Measurements from ENCODE around the gene UGT1A1. TPM values are rescaled to one million over a fixed set of nuclear protein-coding genes. Genes with fewer than 3 reads are reported as not detected.

Gene UGT1A1
- total and polyA plus RNA-seq, 10 of the 15 experiments (the other 5 are each of a cell fraction or from before 2014, with no cell fraction given): not detected

DNA sequence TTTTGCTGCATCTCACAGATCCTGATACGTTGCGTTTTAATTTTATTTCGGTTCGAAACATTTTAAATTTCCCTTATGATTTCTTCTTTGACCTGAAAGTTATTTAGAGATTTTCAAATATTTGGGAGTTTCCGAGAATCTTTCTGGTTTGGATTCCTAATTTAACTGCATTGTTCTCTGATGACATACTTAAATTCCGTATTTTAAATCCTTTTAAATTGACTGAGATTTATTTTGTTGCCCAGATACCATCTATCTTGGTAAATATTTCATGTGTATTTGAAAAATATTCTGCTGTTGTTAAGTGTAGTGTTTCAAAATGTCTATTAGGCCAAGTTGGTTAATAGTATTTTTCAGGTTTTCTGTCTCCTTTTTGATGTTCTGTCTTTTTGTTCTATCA is 55.8 kb downstream of the UGT1A1 start:
- ChIA-PET POLR2A (no interaction called here), CTCF (no interaction called here), RAD21 (ENCODE audit: unreplicated experiment) (no interaction called here), SMC1A (ENCODE audit: uncharacterized antibody, unreplicated experiment) (no interaction called here)
- no peak for TF ChIP-seq JUNB (IDR thresholded peaks at IDR 0.05)
- TF ChIP-seq POU2F2 (IDR thresholded peaks at IDR 0.05; ENCODE audit: borderline replicate concordance, low read depth, low read length): no peak
- TF ChIP-seq JUND (IDR thresholded peaks at IDR 0.05; ENCODE audit: low read depth, low read length): no peak
- no peak for TF ChIP-seq MTA2 (IDR thresholded peaks at IDR 0.05; ENCODE audit: low read depth)
- TF ChIP-seq PAX8 (IDR thresholded peaks at IDR 0.05): no peak
- TF ChIP-seq, protein P1, sequence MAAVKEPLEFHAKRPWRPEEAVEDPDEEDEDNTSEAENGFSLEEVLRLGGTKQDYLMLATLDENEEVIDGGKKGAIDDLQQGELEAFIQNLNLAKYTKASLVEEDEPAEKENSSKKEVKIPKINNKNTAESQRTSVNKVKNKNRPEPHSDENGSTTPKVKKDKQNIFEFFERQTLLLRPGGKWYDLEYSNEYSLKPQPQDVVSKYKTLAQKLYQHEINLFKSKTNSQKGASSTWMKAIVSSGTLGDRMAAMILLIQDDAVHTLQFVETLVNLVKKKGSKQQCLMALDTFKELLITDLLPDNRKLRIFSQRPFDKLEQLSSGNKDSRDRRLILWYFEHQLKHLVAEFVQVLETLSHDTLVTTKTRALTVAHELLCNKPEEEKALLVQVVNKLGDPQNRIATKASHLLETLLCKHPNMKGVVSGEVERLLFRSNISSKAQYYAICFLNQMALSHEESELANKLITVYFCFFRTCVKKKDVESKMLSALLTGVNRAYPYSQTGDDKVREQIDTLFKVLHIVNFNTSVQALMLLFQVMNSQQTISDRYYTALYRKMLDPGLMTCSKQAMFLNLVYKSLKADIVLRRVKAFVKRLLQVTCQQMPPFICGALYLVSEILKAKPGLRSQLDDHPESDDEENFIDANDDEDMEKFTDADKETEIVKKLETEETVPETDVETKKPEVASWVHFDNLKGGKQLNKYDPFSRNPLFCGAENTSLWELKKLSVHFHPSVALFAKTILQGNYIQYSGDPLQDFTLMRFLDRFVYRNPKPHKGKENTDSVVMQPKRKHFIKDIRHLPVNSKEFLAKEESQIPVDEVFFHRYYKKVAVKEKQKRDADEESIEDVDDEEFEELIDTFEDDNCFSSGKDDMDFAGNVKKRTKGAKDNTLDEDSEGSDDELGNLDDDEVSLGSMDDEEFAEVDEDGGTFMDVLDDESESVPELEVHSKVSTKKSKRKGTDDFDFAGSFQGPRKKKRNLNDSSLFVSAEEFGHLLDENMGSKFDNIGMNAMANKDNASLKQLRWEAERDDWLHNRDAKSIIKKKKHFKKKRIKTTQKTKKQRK (IDR thresholded peaks at IDR 0.05; ENCODE audit: low read depth, low read length): no peak
- H4K20me1 ChIP-seq (ENCODE audit: control insufficient read depth, insufficient read depth): no peaks in the 10 kb centered on the region
- BruUV-seq (replicated peaks): no TSS peak
- H2AFZ ChIP-seq (ENCODE audit: control insufficient read depth, low read depth, low read length): no peak overlapping the region
- in situ Hi-C loops (cut with MboI): no loop called here
- intact Hi-C loops (cut with micrococcal nuclease; ENCODE audit: unreplicated experiment): no loop called here
- H3K79me2 ChIP-seq (ENCODE audit: control insufficient read depth, insufficient read depth, low read length): no peaks in the 10 kb centered on the region
- H3K36me3 ChIP-seq (ENCODE audit: control insufficient read depth in 2 of 2, insufficient read depth in 2 of 2, low read length in 1 of 2): no peaks in the 10 kb centered on the region
- no peak overlapping the region for H3K9ac ChIP-seq (ENCODE audit: control insufficient read depth, insufficient read depth, low read length)
- no peak overlapping the region for H3K27ac ChIP-seq (ENCODE audit: control insufficient read depth, insufficient read depth)
- FAIRE-seq (no peak), ATAC-seq (no peak), DNase-seq (ENCODE audit: low read depth, low spot score) (no peak)
- WGBS (ENCODE audit: insufficient coverage, insufficient replicate concordance, low lambda C conversion rate, missing lambda C conversion rate): 46% methylated on average over 6 of the region's 6 CpGs
- H3K27me3 ChIP-seq (replicated peaks in 1 of 2; ENCODE audit: control insufficient read depth in 2 of 2, insufficient read depth in 2 of 2, low read length in 1 of 2): no peaks in the 10 kb centered on the region; a peak in 3 of 4 replicates
- no peaks in the 10 kb centered on the region for H3K4me1 ChIP-seq (ENCODE audit: control insufficient read depth, insufficient read depth, low read length)
- H3K4me2 ChIP-seq (ENCODE audit: control insufficient read depth, insufficient read depth): no peak overlapping the region
- H3K9me3 ChIP-seq (replicated peaks; ENCODE audit: control insufficient read depth, insufficient read depth, low read length): no peaks in the 10 kb centered on the region
- H3K4me3 ChIP-seq: no peak overlapping the region

All from GM12878 (cell line).